Measurements from ENCODE around the gene APMAP. TPM values are rescaled to one million over a fixed set of nuclear protein-coding genes. Genes with fewer than 3 reads are reported as not detected.

The APMAP gene
- total and polyA plus RNA-seq, 2 of the 13 experiments (the other 11 are each of a cell fraction or from before 2014, with no cell fraction given) = 168 to 214 TPM

GRCh38 chr20:24991897-24992486 lies 559 bp downstream of the APMAP start (continued):
- TF ChIP-seq HMG20B (CRISPR knock-in tag; conservative IDR thresholded peaks at IDR 0.05) (no peak; the same call in 1 of the 2 replicates), CREM (IDR thresholded peaks at IDR 0.05) (no peak; the same call in 1 of the 2 replicates), CREM (CRISPR knock-in tag; IDR thresholded peaks at IDR 0.05) (0 out of 2 replicates have a peak, but pooled peaks have one; percentile 23)

GRCh38 chr20:24990810-24991252 lies 1.7 kb downstream of the APMAP start:
- Histone ChIP-seq H3K27me3 (ENCODE audit: control insufficient read depth in 1 of 2, insufficient read depth in 2 of 2, low read length in 2 of 2) (no peaks in the 10 kb centered on the region; a peak in 1 of 5 replicates), H3K36me3 (replicated peaks in 1 of 2; ENCODE audit: control insufficient read depth in 1 of 2, insufficient read depth in 2 of 2, low read length in 2 of 2) (no peaks in the 10 kb centered on the region), H3K9me3 (ENCODE audit: low read length) (no peaks in the 10 kb centered on the region), H4K20me1 (ENCODE audit: insufficient read depth, low read length) (peaks cover 4% of the 10 kb centered on the region; the same call in 1 of the 2 replicates), H3K27ac (ENCODE audit: extremely low read length, insufficient read depth, low read length) (peak overlapping the region; percentile 4), H3K4me3 (replicated peaks in 1 of 3; ENCODE audit: insufficient read depth in 1 of 3, low read depth in 2 of 3, low read length in 3 of 3) (peak overlapping the region; percentile 75 to 88 (median 85)), H3K4me1 (ENCODE audit: insufficient read depth, low read length) (peaks cover 86% of the 10 kb centered on the region), H2AFZ (ENCODE audit: low read length) (no peak overlapping the region), H3K4me2 (ENCODE audit: low read depth, low read length) (peak overlapping the region; percentile 97), H3K9ac (ENCODE audit: insufficient read depth, low read depth, low read length) (peak overlapping the region; percentile 78), H3K79me2 (ENCODE audit: insufficient read depth, low read length) (peaks cover 65% of the 10 kb centered on the region)
- intact Hi-C loops (cut with micrococcal nuclease; ENCODE audit: unreplicated experiment) (loop anchor here (5.0 to 10.0 kb wide), 2 partner anchors 301 to 404 kb away; partner anchors contain the start of gene ABHD12), in situ Hi-C loops (cut with HindIII; ENCODE audit: extremely low pct_ligation_motif_present, low pct_unique_long_range_greater_than_20kb) (loop anchor here (5.0 to 10.0 kb wide), 2 partner anchors 206 to 304 kb away; partner anchors contain the start of gene ENTPD6)
- FAIRE-seq (no peak), ATAC-seq (no peak), DNase-seq (ENCODE audit: low spot score) (no peak)
- 46% methylated on average over 2 of the region's 2 CpGs for WGBS (ENCODE audit: low lambda C conversion rate)
- CTCF ChIA-PET (ENCODE audit: low intra/inter-chr PET ratio, low total read pairs) = no interaction called here
- no TSS peak for BruUV-seq (replicated peaks)
- POLR2A ChIA-PET = no interaction called here
- TF ChIP-seq THAP11 (CRISPR knock-in tag; IDR thresholded peaks at IDR 0.05) (0 out of 2 replicates have a peak, but pooled peaks have one; percentile 36), ZFY (CRISPR knock-in tag; IDR thresholded peaks at IDR 0.05) (peak; percentile 49; the same call in 1 of the 2 replicates), ZNF430 (CRISPR knock-in tag; IDR thresholded peaks at IDR 0.05) (0 out of 2 replicates have a peak, but pooled peaks have one; percentile 24), KMT2A (CRISPR knock-in tag; IDR thresholded peaks at IDR 0.05) (0 out of 2 replicates have a peak, but pooled peaks have one; percentile 41), SAP130 (CRISPR knock-in tag; IDR thresholded peaks at IDR 0.05; ENCODE audit: low read depth) (peak; percentile 17; the same call in 1 of the 2 replicates), SIN3A (IDR thresholded peaks at IDR 0.05; ENCODE audit: borderline replicate concordance, low read depth, low read length) (no peak), SOX5 (CRISPR knock-in tag; IDR thresholded peaks at IDR 0.05; ENCODE audit: borderline replicate concordance) (peak; percentile 63; the same call in 1 of the 2 replicates), FOXP1 (IDR thresholded peaks at IDR 0.05) (0 out of 2 replicates have a peak, but pooled peaks have one; percentile 30), FOXP1 (CRISPR knock-in tag; IDR thresholded peaks at IDR 0.05) (peak; percentile 82), ZGPAT (CRISPR knock-in tag; IDR thresholded peaks at IDR 0.05) (0 out of 2 replicates have a peak, but pooled peaks have one; percentile 25), STAT5B (CRISPR knock-in tag; IDR thresholded peaks at IDR 0.05) (no peak), ZNF280D (CRISPR knock-in tag; IDR thresholded peaks at IDR 0.05) (0 out of 2 replicates have a peak, but pooled peaks have one; percentile 38), ZNF143 (CRISPR knock-in tag; IDR thresholded peaks at IDR 0.05) (no peak), KAT7 (CRISPR knock-in tag; IDR thresholded peaks at IDR 0.05; ENCODE audit: borderline replicate concordance) (peak; percentile 72; the same call in 1 of the 2 replicates), RARA (CRISPR knock-in tag; IDR thresholded peaks at IDR 0.05) (no peak)

Measured in HepG2 (cell line).